ENCODE data around the gene ELOVL6.
"Not testable (repeated sequence)": the region's sequence is repeated elsewhere in the genome, so short reads cannot be mapped to it uniquely, and the experiment has no call there.

Gene ELOVL6

GRCh38 chr4:110198435-110199416 lies at the start of gene ELOVL6:
ELOVL6 (minus strand) TSS chr4:110198615; CDS start chr4:110198335, 280 bp downstream.
- peak; percentile 3 for DNase-seq

- DNase-seq: no peak
Measured at GRCh38 chr4:110248100-110248499, 49.7 kb upstream of the ELOVL6 start.

GRCh38 chr4:110247591-110247990 lies 49.2 kb upstream of the ELOVL6 start:
- no peak for DNase-seq

- no peak for DNase-seq
Measured at GRCh38 chr4:110245577-110245976, 47.2 kb upstream of the ELOVL6 start.

GRCh38 chr4:110236324-110236723 lies 37.9 kb upstream of the ELOVL6 start:
- DNase-seq: no peak

- not testable (repeated sequence) for DNase-seq
Measured at GRCh38 chr4:110233581-110233980, 35.2 kb upstream of the ELOVL6 start.

- no peak for DNase-seq
Measured at GRCh38 chr4:110231869-110232268, 33.5 kb upstream of the ELOVL6 start.

GRCh38 chr4:110229266-110229665 lies 30.9 kb upstream of the ELOVL6 start:
- no peak for DNase-seq

GRCh38 chr4:110224812-110225211 lies 26.4 kb upstream of the ELOVL6 start:
- DNase-seq: no peak

- DNase-seq: no peak
Measured at GRCh38 chr4:110224142-110224541, 25.7 kb upstream of the ELOVL6 start.

GRCh38 chr4:110218935-110219334 lies 20.5 kb upstream of the ELOVL6 start:
- DNase-seq: not testable (repeated sequence)

GRCh38 chr4:110217181-110217580 lies 18.8 kb upstream of the ELOVL6 start:
- DNase-seq: not testable (repeated sequence)

- no peak for DNase-seq
Measured at GRCh38 chr4:110216129-110216528, 17.7 kb upstream of the ELOVL6 start.

GRCh38 chr4:110211770-110212061 lies 13.3 kb upstream of the ELOVL6 start:
- DNase-seq: no peak

- peak; percentile 61 for DNase-seq
Measured at GRCh38 chr4:110211007-110211769, 12.8 kb upstream of the ELOVL6 start.

- no peak for DNase-seq
Measured at GRCh38 chr4:110208419-110208818, 10.0 kb upstream of the ELOVL6 start.

GRCh38 chr4:110207233-110207632 lies 8.8 kb upstream of the ELOVL6 start:
- DNase-seq: no peak

GRCh38 chr4:110202024-110202423 lies 3.6 kb upstream of the ELOVL6 start:
- DNase-seq: no peak

GRCh38 chr4:110201502-110201901 lies 3.1 kb upstream of the ELOVL6 start:
- DNase-seq: no peak

- no peak for DNase-seq
Measured at GRCh38 chr4:110200689-110201088, 2.3 kb upstream of the ELOVL6 start.

- no peak for DNase-seq
Measured at GRCh38 chr4:110198049-110198434, 373 bp downstream of the ELOVL6 start.

- DNase-seq: peak; percentile 43
Measured at GRCh38 chr4:110197529-110198042, 829 bp downstream of the ELOVL6 start.

- peak; percentile 35 for DNase-seq
Measured at GRCh38 chr4:110196871-110197528, 1.4 kb downstream of the ELOVL6 start.
